ENCODE results near the gene CHRDL2. TPM values are rescaled to one million over a fixed set of nuclear protein-coding genes. Genes with fewer than 3 reads are reported as not detected.

CHRDL2 gene
- total RNA-seq, 2 experiments from 2014 or later: not detected

DNA sequence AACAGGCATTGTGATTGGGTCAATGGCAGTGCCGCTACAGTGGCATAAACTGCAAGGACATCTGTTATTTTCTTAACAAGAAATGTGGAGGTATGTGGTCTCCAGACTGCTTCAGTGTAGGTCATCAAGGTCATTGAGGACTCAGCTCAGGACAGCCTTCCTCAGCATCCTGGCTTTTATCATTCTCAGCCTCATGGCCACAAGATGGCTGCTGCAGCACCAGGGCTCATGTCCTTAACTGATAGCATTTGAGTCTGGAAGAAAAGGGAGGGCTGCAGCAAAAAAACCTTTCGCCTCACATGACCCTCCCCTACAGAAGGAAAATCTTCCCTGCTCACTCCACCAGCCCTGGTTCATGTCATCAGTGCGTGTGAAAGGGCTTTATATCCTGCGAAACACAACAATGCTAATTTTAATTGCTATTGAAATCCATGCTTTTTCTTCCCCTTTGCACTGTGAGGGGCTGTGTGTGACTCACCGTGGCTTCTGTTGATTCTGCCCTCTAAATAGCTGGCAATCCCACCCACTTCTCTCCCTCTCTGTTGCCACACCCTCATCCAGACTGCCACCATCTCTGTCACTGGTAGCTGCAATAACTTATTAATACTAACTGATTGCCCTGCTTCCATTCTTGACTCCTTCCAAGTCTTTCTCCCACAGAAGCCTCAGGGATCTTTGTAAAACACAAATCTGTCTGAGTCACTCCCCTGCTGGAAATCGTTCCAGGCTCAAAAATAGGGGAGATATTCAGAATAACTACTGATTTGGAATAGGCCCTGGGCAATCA, 43.8 kb downstream of the CHRDL2 start:
- no peak overlapping the region for H3K4me3 Mint-ChIP-seq
- H3K9me3 Mint-ChIP-seq: no peaks in the 10 kb centered on the region
- CTCF ChIA-PET: interaction anchor here (1.0 to 1.3 kb wide), 2 partner anchors 15 to 39 kb away, joined by 3 read pairs; no protein-coding TSS in a partner anchor
- intact Hi-C loops (cut with micrococcal nuclease): no loop called here
- H3K27ac Mint-ChIP-seq: no peak overlapping the region
- no peak for DNase-seq
- no peaks in the 10 kb centered on the region for H3K36me3 Mint-ChIP-seq (ENCODE audit: low read depth)
- H3K27me3 Mint-ChIP-seq (ENCODE audit: low read depth): peaks cover 16% of the 10 kb centered on the region
- peaks cover 2% of the 10 kb centered on the region for H3K4me1 Mint-ChIP-seq (ENCODE audit: low read depth)

- no peak overlapping the region for H3K27ac Mint-ChIP-seq
- peaks cover 19% of the 10 kb centered on the region for H3K27me3 Mint-ChIP-seq (ENCODE audit: low read depth)
- DNase-seq: no peak
- H3K4me1 Mint-ChIP-seq (ENCODE audit: low read depth): peaks cover 2% of the 10 kb centered on the region
- no peaks in the 10 kb centered on the region for H3K9me3 Mint-ChIP-seq
- CTCF ChIA-PET: interaction anchor here (1.0 to 1.3 kb wide), 2 partner anchors 16 to 39 kb away, joined by 3 read pairs; no protein-coding TSS in a partner anchor
- H3K4me3 Mint-ChIP-seq: no peak overlapping the region
- no peaks in the 10 kb centered on the region for H3K36me3 Mint-ChIP-seq (ENCODE audit: low read depth)
- intact Hi-C loops (cut with micrococcal nuclease): no loop called here
Observed at GRCh38 chr11:74686792-74687191, 44.4 kb downstream of the CHRDL2 start.

DNA sequence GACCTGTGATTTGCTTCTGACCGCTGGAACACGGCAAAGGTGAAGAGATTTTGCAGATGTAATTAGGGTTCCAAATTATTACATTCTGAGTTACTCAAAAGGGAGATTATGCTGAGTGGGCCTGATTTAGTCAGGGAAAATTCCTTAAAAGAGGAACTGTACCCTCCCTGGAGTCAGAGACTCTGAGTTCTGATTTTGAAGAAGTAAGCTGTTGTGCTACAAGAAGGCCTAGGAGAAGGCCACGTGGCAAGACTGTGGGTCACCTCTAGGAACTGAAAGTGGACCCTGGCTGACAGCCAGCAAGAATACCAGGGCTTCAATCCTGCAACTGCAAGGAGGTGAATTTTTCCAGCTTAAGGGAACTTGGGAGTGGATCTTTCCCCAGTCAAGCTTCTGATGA, 45.3 kb downstream of the CHRDL2 start:
- DNase-seq: no peak
- H3K9me3 Mint-ChIP-seq: no peaks in the 10 kb centered on the region
- no peak overlapping the region for H3K4me3 Mint-ChIP-seq
- peaks cover 2% of the 10 kb centered on the region for H3K4me1 Mint-ChIP-seq (ENCODE audit: low read depth)
- intact Hi-C loops (cut with micrococcal nuclease): no loop called here
- no peaks in the 10 kb centered on the region for H3K36me3 Mint-ChIP-seq (ENCODE audit: low read depth)
- CTCF ChIA-PET: interaction anchor here (0.5 kb wide), 1 partner anchor 69 kb away, joined by 3 read pairs; no protein-coding TSS in a partner anchor
- H3K27me3 Mint-ChIP-seq (ENCODE audit: low read depth): peaks cover 19% of the 10 kb centered on the region
- H3K27ac Mint-ChIP-seq: no peak overlapping the region

DNA sequence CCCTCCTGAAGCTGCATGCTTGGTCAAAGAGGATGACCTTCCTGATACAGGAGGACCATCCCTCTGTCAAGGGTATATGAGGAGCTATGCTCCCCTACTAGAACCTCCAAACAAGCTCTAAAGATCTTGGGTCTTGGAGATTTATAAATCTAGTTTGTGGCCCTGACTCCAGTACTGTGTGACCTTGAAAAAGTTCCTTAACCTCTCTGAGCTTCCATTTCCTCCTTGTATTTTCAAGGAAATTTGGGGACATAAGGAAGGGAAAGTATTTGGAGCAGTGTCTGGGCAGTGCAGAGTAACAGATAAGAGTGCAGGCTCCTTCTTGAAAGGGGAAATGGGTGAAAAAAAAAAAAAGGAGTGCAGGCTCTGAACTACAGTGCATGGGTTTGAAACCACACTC, 45.9 kb downstream of the CHRDL2 start:
- H3K9me3 Mint-ChIP-seq: no peaks in the 10 kb centered on the region
- intact Hi-C loops (cut with micrococcal nuclease): no loop called here
- CTCF ChIA-PET: interaction anchor here (0.5 to 1.3 kb wide), 3 partner anchors 17 to 118 kb away, joined by 3 to 4 read pairs (median 3); no protein-coding TSS in a partner anchor

GRCh38 chr11:74684661-74685060, 46.6 kb downstream of the CHRDL2 start:
- Mint-ChIP-seq H3K36me3 (ENCODE audit: low read depth) (no peaks in the 10 kb centered on the region), H3K9me3 (no peaks in the 10 kb centered on the region), H3K4me3 (no peak overlapping the region), H3K27me3 (ENCODE audit: low read depth) (peaks cover 19% of the 10 kb centered on the region), H3K4me1 (ENCODE audit: low read depth) (peaks cover 2% of the 10 kb centered on the region), H3K27ac (no peak overlapping the region)
- DNase-seq: no peak
- intact Hi-C loops (cut with micrococcal nuclease): no loop called here
- CTCF ChIA-PET: interaction anchor here (0.8 to 1.3 kb wide), 2 partner anchors 18 to 117 kb away, joined by 3 to 4 read pairs; no protein-coding TSS in a partner anchor

More for the DNA sequence above, 45.9 kb downstream of the CHRDL2 start:
- H3K36me3 Mint-ChIP-seq (ENCODE audit: low read depth): no peaks in the 10 kb centered on the region
- H3K27ac Mint-ChIP-seq: no peak overlapping the region
- no peak overlapping the region for H3K4me3 Mint-ChIP-seq
- H3K4me1 Mint-ChIP-seq (ENCODE audit: low read depth): peaks cover 2% of the 10 kb centered on the region
- H3K27me3 Mint-ChIP-seq (ENCODE audit: low read depth): peaks cover 19% of the 10 kb centered on the region
- DNase-seq: no peak

GRCh38 chr11:74683941-74684481, 47.2 kb downstream of the CHRDL2 start:
- H3K4me3 Mint-ChIP-seq: peak overlapping the region; percentile 31
- CTCF ChIA-PET: interaction anchor here (0.6 kb wide), 1 partner anchor 429 kb away, joined by 3 read pairs; no protein-coding TSS in a partner anchor

GRCh38 chr11:74683279-74683871, 47.9 kb downstream of the CHRDL2 start:
- Mint-ChIP-seq H3K27me3 (ENCODE audit: low read depth) (peaks cover 19% of the 10 kb centered on the region), H3K36me3 (ENCODE audit: low read depth) (no peaks in the 10 kb centered on the region), H3K9me3 (no peaks in the 10 kb centered on the region), H3K4me1 (ENCODE audit: low read depth) (peaks cover 2% of the 10 kb centered on the region), H3K4me3 (no peak overlapping the region), H3K27ac (no peak overlapping the region)
- no peak for DNase-seq
- intact Hi-C loops (cut with micrococcal nuclease): no loop called here
- CTCF ChIA-PET: no interaction called here

More at GRCh38 chr11:74683941-74684481, 47.2 kb downstream of the CHRDL2 start:
- peaks cover 2% of the 10 kb centered on the region for H3K4me1 Mint-ChIP-seq (ENCODE audit: low read depth)
- peaks cover 19% of the 10 kb centered on the region for H3K27me3 Mint-ChIP-seq (ENCODE audit: low read depth)
- no peaks in the 10 kb centered on the region for H3K36me3 Mint-ChIP-seq (ENCODE audit: low read depth)
- no peak for DNase-seq
- intact Hi-C loops (cut with micrococcal nuclease): no loop called here
- no peaks in the 10 kb centered on the region for H3K9me3 Mint-ChIP-seq
- H3K27ac Mint-ChIP-seq: no peak overlapping the region

GRCh38 chr11:74682731-74683278, 48.4 kb downstream of the CHRDL2 start:
- H3K4me3 Mint-ChIP-seq: no peak overlapping the region
- CTCF ChIA-PET: interaction anchor here (0.9 to 1.0 kb wide), 2 partner anchors 20 to 427 kb away, joined by 3 read pairs; no protein-coding TSS in a partner anchor
- no peaks in the 10 kb centered on the region for H3K9me3 Mint-ChIP-seq

DNA sequence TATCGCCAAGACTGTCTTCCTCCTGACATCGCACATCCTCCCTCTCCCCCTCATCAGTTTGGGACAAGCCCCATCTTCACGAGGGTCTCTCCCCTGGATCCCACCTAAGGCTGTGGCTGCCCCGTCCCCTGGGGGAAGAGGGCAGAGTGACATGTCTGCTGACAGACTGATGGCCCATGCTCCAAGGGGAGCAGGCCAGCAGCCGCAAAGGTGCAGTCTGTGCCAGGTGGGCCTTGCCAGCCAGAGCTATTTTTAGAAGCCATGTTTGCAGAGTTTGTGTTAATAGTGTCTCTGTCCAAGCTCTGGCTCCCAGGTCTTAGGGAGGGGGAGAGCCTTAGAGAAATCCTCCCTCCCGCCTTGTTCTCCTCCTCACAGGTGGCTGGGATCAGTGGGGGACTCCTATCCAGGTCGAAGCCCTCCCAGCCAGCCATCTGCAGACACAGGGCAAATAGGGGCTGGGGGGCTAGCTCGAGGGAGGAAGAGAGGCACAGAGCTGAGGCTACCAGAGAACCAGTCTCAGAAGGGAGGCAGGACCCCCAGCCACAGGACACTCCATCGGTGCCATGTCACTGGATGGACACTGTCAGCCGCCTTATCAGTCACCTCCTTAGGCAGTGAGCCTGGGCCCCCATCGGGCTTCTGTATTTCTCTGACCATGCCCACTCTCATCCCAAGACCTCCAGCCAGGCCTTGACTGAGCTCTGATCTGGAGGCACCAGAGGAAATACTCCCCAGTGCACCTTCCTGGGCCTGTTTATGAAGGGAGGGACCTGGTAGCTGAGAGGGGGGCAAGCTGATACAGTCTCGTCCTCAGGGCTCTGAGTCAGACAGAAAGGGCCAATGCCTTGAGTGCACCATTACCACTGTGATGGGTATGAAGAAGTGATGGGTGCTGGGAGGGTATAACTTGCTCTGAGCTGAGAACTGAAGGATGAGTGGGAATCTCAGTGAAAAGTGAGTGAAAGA, 49.3 kb downstream of the CHRDL2 start:
- DNase-seq: no peak
- CTCF ChIA-PET: interaction anchor here (0.9 to 1.5 kb wide), 3 partner anchors 19 to 426 kb away, joined by 3 read pairs; no protein-coding TSS in a partner anchor
- intact Hi-C loops (cut with micrococcal nuclease): no loop called here
- Mint-ChIP-seq H3K27me3 (ENCODE audit: low read depth) (peaks cover 19% of the 10 kb centered on the region), H3K4me1 (ENCODE audit: low read depth) (peaks cover 2% of the 10 kb centered on the region), H3K4me3 (no peak overlapping the region), H3K36me3 (ENCODE audit: low read depth) (no peaks in the 10 kb centered on the region), H3K27ac (no peak overlapping the region), H3K9me3 (no peaks in the 10 kb centered on the region)

More at GRCh38 chr11:74682731-74683278, 48.4 kb downstream of the CHRDL2 start:
- no peak for DNase-seq
- no peak overlapping the region for H3K27ac Mint-ChIP-seq
- H3K4me1 Mint-ChIP-seq (ENCODE audit: low read depth): peaks cover 2% of the 10 kb centered on the region
- peaks cover 19% of the 10 kb centered on the region for H3K27me3 Mint-ChIP-seq (ENCODE audit: low read depth)
- intact Hi-C loops (cut with micrococcal nuclease): no loop called here
- no peaks in the 10 kb centered on the region for H3K36me3 Mint-ChIP-seq (ENCODE audit: low read depth)

- H3K27ac Mint-ChIP-seq: no peak overlapping the region
- peaks cover 19% of the 10 kb centered on the region for H3K27me3 Mint-ChIP-seq (ENCODE audit: low read depth)
- intact Hi-C loops (cut with micrococcal nuclease): no loop called here
- DNase-seq: no peak
- H3K9me3 Mint-ChIP-seq: no peaks in the 10 kb centered on the region
- H3K4me1 Mint-ChIP-seq (ENCODE audit: low read depth): peaks cover 2% of the 10 kb centered on the region
- H3K36me3 Mint-ChIP-seq (ENCODE audit: low read depth): no peaks in the 10 kb centered on the region
- no peak overlapping the region for H3K4me3 Mint-ChIP-seq
- CTCF ChIA-PET: interaction anchor here (1.5 kb wide), 1 partner anchor 21 kb away, joined by 3 read pairs; no protein-coding TSS in a partner anchor
Observed at GRCh38 chr11:74680703-74681531, 50.3 kb downstream of the CHRDL2 start.
